ENCODE data around the gene IRF2BP2.

IRF2BP2 gene

GRCh38 chr1:234582681-234583301, 27.2 kb downstream of the IRF2BP2 start:
- no peak for DNase-seq (ENCODE audit: low spot score)

GRCh38 chr1:234582186-234582585, 27.8 kb downstream of the IRF2BP2 start:
- no peak for DNase-seq (ENCODE audit: low spot score)

DNA sequence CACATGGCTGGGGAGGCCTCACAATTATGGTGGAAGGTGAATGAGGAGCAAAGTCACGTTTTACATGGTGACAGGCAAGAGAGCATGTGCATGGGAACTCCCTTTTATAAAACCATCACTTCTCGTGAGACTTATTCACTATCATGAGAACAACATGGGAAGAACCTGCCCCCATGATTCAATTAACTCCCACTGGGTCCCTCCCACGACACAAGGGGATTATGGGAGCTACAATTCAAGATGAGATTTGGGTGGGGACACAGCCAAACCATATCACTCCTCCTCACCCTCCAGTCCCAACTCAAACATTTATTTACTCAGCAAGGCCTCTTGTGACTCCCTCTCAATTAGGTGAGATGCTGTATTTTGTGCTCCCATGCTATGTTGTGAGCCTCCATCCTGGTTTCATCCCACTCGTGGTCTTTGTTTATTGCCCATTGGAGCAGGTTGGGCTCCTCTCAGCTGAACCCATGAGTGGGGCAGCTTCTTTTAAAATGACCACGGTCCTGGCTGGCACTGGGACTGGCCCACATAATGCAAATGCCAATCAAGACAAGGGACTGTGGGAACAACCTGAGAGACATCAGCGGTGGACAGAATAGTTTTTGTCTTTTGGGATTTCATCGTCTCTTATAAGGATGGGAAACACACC, 28.8 kb downstream of the IRF2BP2 start:
- no peak for DNase-seq (ENCODE audit: low spot score)

- no peak for DNase-seq (ENCODE audit: low spot score)
Observed at GRCh38 chr1:234579967-234580366, 30.0 kb downstream of the IRF2BP2 start.

GRCh38 chr1:234578735-234579134, 31.2 kb downstream of the IRF2BP2 start:
- DNase-seq (ENCODE audit: low spot score) = no peak

GRCh38 chr1:234578087-234578486, 31.9 kb downstream of the IRF2BP2 start:
- DNase-seq (ENCODE audit: low spot score) = no peak

- no peak for DNase-seq (ENCODE audit: low spot score)
Observed at GRCh38 chr1:234573711-234574299, 36.2 kb downstream of the IRF2BP2 start.

- no peak for DNase-seq (ENCODE audit: low spot score)
Observed at GRCh38 chr1:234572966-234573365, 37.0 kb downstream of the IRF2BP2 start.

DNA sequence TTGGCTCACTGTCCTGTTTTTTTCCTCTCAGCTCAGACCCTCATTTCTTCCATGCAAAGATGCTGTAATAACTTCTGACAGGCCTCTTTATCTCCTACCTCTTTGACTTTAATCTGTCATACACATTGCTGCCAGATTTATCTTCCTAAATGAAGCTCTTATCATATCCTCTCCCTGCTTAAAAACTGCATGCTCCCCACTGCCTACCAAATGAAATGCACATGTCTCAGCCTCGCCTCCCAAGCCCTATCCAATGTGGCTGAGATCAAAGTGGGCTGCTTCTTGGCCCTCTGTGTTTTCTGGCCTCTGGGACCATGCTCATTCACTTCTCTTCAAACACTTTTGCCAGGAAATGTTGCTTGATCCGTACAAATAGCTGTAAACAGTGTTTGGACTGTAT, 38.3 kb downstream of the IRF2BP2 start:
- no peak for DNase-seq (ENCODE audit: low spot score)

- no peak for DNase-seq (ENCODE audit: low spot score)
Observed at GRCh38 chr1:234570329-234571120, 39.5 kb downstream of the IRF2BP2 start.

DNA sequence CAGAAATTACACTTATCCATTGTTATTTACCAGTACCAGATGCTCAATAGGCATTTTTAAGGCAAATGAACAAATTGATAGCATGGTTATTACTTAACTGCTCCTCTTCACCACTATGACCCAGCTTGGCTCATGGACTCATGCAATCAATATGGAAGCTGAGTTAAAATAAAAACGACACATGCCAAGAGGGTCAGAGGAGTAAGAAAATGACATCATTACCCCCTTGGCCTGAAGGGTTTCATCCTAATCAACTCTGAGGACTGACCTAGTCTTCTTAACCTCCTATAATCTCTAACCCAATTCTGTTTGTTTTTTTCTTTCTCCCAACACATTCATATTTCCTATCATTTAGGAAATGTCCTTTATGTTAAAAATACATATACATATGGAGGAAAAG, 41.6 kb downstream of the IRF2BP2 start:
- no peak for DNase-seq (ENCODE audit: low spot score)

GRCh38 chr1:234565132-234565531, 44.8 kb downstream of the IRF2BP2 start:
- no peak for DNase-seq (ENCODE audit: low spot score)

DNA sequence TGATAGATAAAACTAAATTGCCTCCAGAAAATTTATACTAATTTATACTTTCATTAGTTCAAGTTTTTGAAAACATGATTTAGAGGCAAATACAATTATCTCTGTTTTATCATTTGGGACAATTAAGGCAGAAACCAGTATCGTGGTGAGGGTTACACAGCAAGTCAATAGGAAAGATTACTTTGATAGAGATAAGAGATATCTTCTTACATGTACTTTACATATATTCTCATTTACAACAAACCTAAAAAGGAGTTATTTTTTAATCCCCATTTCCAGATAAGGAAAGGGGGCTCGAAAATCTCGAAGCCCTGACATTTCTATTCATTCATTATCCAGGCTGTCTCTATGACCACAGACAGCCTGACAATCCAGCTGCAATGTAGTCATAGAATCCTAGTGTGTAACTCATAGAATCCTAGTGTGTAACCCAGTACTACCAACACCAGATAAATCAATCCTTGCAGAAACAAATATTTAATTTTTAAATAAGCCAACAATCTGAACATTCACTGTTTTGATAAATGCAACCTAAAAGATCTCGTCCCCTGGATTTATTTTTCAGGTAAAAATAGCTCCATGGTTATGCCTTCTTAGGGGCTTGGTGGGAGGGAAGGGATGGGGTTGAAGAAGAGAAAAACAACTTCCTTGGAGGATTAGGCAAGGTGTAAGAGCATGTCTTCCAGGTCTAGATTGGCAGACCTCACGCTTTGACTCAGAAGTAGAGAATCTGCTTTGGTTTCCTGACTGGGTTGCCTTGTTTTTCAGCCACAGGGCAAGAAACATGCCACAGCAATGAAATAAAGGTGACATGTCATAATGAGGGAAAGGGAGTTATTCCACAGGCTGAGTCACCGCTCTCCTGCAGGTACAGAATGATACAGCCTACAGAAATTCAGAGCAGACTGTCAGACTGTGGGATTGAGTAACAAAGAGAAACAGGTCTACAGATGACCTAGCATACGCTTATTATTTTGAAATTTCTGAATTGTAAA, 45.6 kb downstream of the IRF2BP2 start:
- peak; percentile 19 for DNase-seq (ENCODE audit: low spot score)

GRCh38 chr1:234562334-234562733, 47.6 kb downstream of the IRF2BP2 start:
- DNase-seq (ENCODE audit: low spot score) = no peak

DNA sequence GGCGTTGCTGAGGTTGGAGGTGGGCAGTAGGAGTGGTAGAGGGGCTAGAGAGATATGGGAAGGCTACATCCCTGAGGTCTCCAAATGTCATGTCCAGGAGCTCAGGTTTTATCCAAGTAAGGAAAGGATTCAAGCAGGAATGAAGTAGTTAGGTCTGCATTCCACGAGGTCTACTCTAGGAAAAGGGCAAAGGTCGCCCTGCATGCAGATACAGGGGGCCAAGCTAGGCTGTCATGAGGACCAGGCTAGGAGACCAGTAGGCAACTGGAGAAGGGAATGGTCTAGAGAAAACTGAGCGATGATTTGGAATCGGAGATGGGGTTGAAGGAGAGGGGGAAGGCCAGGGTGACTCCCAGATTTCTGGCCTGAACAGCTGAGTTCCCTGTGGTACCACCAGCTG, 48.7 kb downstream of the IRF2BP2 start:
- DNase-seq (ENCODE audit: low spot score) = no peak

DNA sequence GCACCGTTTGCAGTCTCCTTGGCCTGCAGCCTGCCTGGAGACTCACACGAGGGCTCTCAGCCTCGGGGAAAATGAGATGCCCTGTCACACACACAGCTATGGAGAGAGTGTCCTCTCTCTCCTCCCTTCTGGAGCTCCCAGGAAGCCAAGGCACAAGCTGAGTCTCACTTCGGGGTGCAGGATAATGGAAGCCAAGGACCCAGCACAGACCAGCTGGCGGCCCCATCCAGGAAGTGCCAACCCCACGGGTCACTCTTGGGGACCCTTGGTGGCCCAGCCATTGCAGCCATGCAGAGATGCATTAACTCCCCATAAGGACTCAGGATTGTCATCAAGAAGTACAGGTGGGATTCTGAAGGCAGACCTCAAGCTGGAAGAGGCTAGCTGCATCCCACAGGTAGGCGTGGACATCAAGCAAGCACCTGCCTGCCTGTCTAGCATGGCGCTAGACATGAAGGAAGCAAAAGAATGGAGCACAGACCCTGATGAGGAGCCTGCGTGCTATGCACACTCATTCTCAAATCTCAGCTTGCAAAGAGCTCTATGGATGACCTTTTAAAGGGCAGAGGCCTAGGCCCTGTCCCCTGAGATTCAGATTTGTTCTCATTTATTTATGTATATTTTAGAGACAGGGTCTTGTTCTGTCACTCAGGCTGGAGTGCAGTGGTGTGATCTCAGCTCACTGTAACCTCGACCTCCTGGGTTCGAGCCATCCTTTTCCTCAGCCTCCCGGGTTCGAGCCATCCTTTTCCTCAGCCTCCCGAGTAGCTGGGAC, 49.9 kb downstream of the IRF2BP2 start:
- DNase-seq (ENCODE audit: low spot score) = no peak

DNA sequence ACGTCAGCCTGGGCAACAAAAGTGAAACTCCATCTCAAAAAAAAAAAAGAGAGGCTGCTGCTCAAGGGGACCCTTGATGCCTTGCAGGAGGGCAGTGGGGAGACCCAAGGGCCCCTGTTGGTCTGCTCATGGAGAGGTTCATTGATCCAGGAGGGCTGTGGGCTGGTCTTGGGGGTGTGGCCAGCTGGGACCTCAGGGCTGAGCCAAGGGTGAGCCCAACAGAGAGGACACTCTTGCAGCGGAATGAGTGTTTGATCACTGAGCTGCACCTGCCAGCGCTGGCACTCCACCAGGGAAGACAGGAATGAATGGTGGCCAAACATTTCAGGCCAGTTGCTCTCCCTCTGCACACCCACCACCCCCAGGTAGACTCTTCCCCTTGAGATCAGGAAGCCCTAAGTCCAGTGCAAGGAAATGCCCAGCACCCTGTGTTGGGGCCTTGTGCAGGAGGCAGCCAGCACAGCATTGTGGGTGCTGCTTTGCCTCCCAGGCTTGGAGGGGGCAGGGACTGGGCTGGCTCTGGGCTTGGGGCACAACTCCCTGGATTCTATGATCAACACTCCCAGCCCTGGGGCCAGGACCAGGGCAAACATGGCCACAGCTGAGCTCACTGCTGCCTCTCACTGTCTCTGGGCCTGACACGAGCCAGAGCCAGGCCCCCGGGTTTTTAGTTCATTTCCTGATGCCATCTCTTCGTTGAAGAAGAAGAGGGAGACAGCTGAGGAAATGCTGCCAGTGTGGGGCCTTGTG, 50.7 kb downstream of the IRF2BP2 start:
- DNase-seq (ENCODE audit: low spot score) = no peak

DNA sequence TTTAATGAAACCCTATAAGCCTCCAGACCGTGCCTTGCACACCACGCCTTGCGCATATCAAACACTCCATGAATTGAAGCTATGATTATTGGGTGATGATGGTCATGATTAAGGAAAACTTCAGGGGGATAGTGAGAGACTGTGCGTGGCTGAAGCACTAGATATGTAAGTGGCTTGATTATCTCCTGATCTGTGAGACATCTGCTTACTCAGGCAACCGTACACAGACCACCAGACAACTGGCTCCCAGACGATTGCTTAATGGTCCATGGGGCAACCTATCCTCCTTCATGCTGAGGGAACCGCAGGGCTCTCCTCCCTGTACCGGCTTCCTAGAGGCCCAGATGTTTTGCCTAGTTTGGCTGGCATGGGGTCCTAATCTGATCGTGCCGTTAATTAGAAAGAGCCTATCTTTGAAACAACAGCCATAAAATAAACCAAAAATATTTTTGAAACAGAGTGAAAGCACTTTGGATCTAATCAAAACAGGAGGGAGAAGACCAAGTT, 51.6 kb downstream of the IRF2BP2 start:
- DNase-seq (ENCODE audit: low spot score) = no peak

GRCh38 chr1:234556245-234556943, 53.6 kb downstream of the IRF2BP2 start:
- no peak for DNase-seq (ENCODE audit: low spot score)

Measured in activated CD4-positive, alpha-beta T cell treated with anti-CD3 and anti-CD28 coated beads, Interleukin-2, Interleukin-4, amounts not matched to agents 100 ng/mL and 50 ng/mL, durations not matched to agents 16 hours and 8 hours (primary cell).